NCI-H446 treated with DMSO at 0.1 percent for 48 hours (cell line): ENCODE measurements around the gene CSGALNACT2.
"Not testable (repeated sequence)": the region's sequence is repeated elsewhere in the genome, so short reads cannot be mapped to it uniquely, and the experiment has no call there.

Experiments used
- DNase-seq: peaks from one replicate; lab custom pipeline; 2025; lab: John Stamatoyannopoulos, UW

CSGALNACT2 gene

GRCh38 chr10:43145311-43145710, 7.1 kb downstream of the CSGALNACT2 start:
- DNase-seq: no peak

- not testable (repeated sequence) for DNase-seq
Measured at GRCh38 chr10:43145936-43146335, 7.7 kb downstream of the CSGALNACT2 start.

- no peak for DNase-seq
Measured at GRCh38 chr10:43151371-43151770, 13.1 kb downstream of the CSGALNACT2 start.

GRCh38 chr10:43153901-43154300, 15.7 kb downstream of the CSGALNACT2 start:
- no peak for DNase-seq

GRCh38 chr10:43155221-43155620, 17.0 kb downstream of the CSGALNACT2 start:
- DNase-seq: no peak

- no peak for DNase-seq
Measured at GRCh38 chr10:43155741-43156140, 17.5 kb downstream of the CSGALNACT2 start.

GRCh38 chr10:43156590-43157341, 18.5 kb downstream of the CSGALNACT2 start:
- no peak for DNase-seq

- no peak for DNase-seq
Measured at GRCh38 chr10:43158636-43159035, 20.4 kb downstream of the CSGALNACT2 start.

- no peak for DNase-seq
Measured at GRCh38 chr10:43160046-43160920, 22.0 kb downstream of the CSGALNACT2 start.

GRCh38 chr10:43160921-43161255, 22.6 kb downstream of the CSGALNACT2 start:
- no peak for DNase-seq

- DNase-seq: no peak
Measured at GRCh38 chr10:43162604-43163003, 24.4 kb downstream of the CSGALNACT2 start.

GRCh38 chr10:43166207-43166879, 28.1 kb downstream of the CSGALNACT2 start:
- no peak for DNase-seq

- DNase-seq: no peak
Measured at GRCh38 chr10:43166880-43167497, 28.7 kb downstream of the CSGALNACT2 start.

GRCh38 chr10:43167498-43167889, 29.2 kb downstream of the CSGALNACT2 start:
- no peak for DNase-seq

- DNase-seq: no peak
Measured at GRCh38 chr10:43170491-43170890, 32.2 kb downstream of the CSGALNACT2 start.

GRCh38 chr10:43172645-43173044, 34.4 kb downstream of the CSGALNACT2 start:
- DNase-seq: no peak

GRCh38 chr10:43173120-43173519, 34.9 kb downstream of the CSGALNACT2 start:
- no peak for DNase-seq

- DNase-seq: no peak
Measured at GRCh38 chr10:43174969-43175368, 36.7 kb downstream of the CSGALNACT2 start.

- no peak for DNase-seq
Measured at GRCh38 chr10:43176271-43176670, 38.0 kb downstream of the CSGALNACT2 start.

GRCh38 chr10:43177595-43177994, 39.4 kb downstream of the CSGALNACT2 start:
- DNase-seq: no peak

GRCh38 chr10:43181146-43181545, 42.9 kb downstream of the CSGALNACT2 start:
- DNase-seq: no peak

- DNase-seq: not testable (repeated sequence)
Measured at GRCh38 chr10:43183764-43184163, 45.5 kb downstream of the CSGALNACT2 start.
